Measurements from ENCODE around the gene TCEAL9. TPM values are rescaled to one million over a fixed set of nuclear protein-coding genes. Genes with fewer than 3 reads are reported as not detected.
"Not testable (repeated sequence)": the region's sequence is repeated elsewhere in the genome, so short reads cannot be mapped to it uniquely, and the experiment has no call there.

The TCEAL9 gene
- total RNA-seq, 1 donor from 2014 or later, result 45.4 TPM

DNA sequence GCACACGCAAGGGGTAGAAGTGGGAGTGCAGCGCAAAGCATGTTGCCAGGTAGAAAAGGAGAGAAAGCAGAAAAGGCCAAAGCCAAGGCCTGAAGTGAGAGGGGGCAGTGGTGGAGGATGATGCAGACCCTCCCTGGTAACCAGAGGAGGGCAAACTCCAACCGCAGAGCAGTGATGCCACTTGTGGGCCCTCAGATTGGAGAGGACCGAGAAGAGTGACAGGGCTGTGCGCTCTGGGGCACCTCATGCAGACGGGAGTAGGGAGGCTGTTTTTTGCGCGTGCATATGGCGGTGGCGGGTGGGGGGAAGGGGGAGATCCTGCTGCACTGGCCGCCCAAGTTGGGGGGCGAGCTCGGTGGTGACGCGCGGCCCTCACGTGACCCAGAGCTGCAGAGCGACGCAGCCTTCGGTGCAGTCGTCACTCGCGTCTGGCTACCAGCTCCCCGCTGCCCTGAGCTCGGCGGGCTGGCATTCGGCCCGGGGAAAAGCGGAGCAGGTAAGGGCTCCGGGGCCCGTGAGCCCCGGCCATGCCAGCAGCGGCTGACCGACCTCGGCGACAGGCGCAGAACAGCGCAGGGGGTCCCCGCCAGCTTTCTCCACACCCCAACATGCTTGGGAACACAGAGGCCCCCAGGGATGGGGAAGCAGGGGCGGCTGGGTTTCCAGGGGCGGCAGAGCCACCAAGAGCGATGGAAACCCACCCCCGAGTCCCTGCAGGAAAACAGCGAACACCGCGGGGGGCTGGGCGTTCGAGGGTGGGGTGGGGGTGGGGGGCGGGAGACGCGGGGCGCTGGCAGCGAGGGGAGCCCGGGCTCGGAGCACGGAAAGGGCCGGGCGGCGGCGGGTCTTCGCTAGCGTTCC lies 20.0 kb downstream of the TCEAL9 start, which contains the start of gene BEX3:
Gene BEX3 (plus strand): TSS at position 421 of the 861 bp plus-strand sequence. CDS start 984 bp downstream, outside the sequence.
- peak within 1 kb of the TSS; percentile 79 for H3K27ac ChIP-seq
- H3K36me3 ChIP-seq, result no peaks in the 10 kb centered on the region
- TF ChIP-seq, protein P1, sequence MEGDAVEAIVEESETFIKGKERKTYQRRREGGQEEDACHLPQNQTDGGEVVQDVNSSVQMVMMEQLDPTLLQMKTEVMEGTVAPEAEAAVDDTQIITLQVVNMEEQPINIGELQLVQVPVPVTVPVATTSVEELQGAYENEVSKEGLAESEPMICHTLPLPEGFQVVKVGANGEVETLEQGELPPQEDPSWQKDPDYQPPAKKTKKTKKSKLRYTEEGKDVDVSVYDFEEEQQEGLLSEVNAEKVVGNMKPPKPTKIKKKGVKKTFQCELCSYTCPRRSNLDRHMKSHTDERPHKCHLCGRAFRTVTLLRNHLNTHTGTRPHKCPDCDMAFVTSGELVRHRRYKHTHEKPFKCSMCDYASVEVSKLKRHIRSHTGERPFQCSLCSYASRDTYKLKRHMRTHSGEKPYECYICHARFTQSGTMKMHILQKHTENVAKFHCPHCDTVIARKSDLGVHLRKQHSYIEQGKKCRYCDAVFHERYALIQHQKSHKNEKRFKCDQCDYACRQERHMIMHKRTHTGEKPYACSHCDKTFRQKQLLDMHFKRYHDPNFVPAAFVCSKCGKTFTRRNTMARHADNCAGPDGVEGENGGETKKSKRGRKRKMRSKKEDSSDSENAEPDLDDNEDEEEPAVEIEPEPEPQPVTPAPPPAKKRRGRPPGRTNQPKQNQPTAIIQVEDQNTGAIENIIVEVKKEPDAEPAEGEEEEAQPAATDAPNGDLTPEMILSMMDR (IDR thresholded peaks at IDR 0.05), result no peak
- DNase-seq (peak; percentile 81), ATAC-seq (peak; percentile 92)
- intact Hi-C loops (cut with DNase I), result no loop called here
- no peaks in the 10 kb centered on the region for H3K27me3 ChIP-seq
- no peaks in the 10 kb centered on the region for H3K9me3 ChIP-seq
- H3K4me1 ChIP-seq, result no peaks in the 10 kb centered on the region
- H3K4me3 ChIP-seq, result peak within 1 kb of the TSS; percentile 66

DNA sequence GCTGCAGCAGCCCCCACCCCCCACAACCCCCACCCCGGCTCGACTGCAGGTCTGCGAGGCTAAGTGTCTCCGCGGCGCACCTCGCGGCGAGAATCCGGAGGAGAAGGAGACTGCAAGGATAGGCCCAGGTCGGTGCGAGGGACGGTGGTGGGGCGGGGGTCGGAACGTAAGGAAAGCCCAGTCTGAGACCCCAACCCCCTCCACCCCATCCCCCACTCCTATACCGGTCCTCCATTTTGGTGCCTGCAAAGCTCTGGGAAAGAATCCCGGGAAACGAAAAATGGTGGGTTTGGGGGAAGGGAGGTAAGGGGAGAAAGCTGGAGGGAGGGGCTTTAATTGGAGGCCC lies 20.6 kb downstream of the TCEAL9 start:
- DNase-seq, result no peak

DNA sequence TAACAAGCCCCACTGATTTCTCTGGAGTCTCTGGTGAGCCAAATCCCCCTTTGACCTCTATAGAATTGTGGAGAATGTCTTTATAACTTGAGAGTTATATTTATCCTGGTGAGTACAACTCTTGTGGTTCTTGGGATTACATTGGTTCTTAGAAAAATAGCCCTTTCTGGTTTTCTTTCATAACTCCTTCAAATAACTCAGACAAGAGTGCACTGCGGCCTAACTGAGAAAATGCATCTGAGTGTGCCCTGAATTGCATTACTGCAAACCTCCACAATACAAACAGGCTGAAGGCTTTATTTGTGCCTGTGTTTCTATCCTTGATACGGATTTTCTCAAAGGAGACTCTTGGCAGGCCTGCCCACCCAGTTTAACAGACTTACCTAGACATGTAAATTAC lies 22.7 kb downstream of the TCEAL9 start:
- H3K27ac ChIP-seq, result no peak overlapping the region
- H3K36me3 ChIP-seq, result no peaks in the 10 kb centered on the region
- H3K4me1 ChIP-seq, result no peaks in the 10 kb centered on the region
- H3K9me3 ChIP-seq, result no peaks in the 10 kb centered on the region
- H3K27me3 ChIP-seq, result no peaks in the 10 kb centered on the region
- ATAC-seq, result no peak
- DNase-seq, result no peak
- H3K4me3 ChIP-seq, result no peak overlapping the region
- TF ChIP-seq, protein P1 (IDR thresholded peaks at IDR 0.05), result no peak
- intact Hi-C loops (cut with DNase I), result no loop called here

More for the DNA sequence above, 20.6 kb downstream of the TCEAL9 start:
- H3K9me3 ChIP-seq, result no peaks in the 10 kb centered on the region
- TF ChIP-seq, protein P1 (IDR thresholded peaks at IDR 0.05), result no peak
- H3K27me3 ChIP-seq, result no peaks in the 10 kb centered on the region
- peak overlapping the region; percentile 79 for H3K27ac ChIP-seq
- peak; percentile 63 for ATAC-seq
- intact Hi-C loops (cut with DNase I), result no loop called here
- no peaks in the 10 kb centered on the region for H3K36me3 ChIP-seq
- H3K4me3 ChIP-seq, result peak overlapping the region; percentile 66
- H3K4me1 ChIP-seq, result no peaks in the 10 kb centered on the region

DNA sequence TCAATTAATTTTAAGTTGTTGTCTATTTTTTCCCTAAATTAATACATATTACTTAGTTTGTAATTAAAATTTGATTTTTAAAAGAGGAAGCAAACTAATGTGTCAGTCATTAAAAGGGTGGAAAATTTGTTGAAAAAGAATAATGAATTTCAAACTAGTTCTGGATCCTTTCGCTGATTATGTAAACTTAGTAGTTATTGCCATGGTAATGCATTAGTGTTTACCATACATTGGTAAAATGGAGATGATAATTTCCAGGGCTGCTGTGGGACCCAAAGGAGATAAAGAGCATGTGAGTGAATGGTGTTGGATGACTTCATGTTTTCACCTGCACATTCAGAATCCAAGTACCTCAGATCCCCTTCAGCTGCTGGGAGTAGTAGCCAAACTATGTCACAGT lies 26.6 kb downstream of the TCEAL9 start:
- intact Hi-C loops (cut with DNase I), result no loop called here
- no peak for ATAC-seq
- no peak overlapping the region for H3K27ac ChIP-seq
- H3K4me1 ChIP-seq, result no peaks in the 10 kb centered on the region
- no peaks in the 10 kb centered on the region for H3K36me3 ChIP-seq
- H3K27me3 ChIP-seq, result no peaks in the 10 kb centered on the region
- H3K9me3 ChIP-seq, result no peaks in the 10 kb centered on the region
- TF ChIP-seq, protein P1 (IDR thresholded peaks at IDR 0.05), result no peak
- no peak for DNase-seq
- H3K4me3 ChIP-seq, result no peak overlapping the region

DNA sequence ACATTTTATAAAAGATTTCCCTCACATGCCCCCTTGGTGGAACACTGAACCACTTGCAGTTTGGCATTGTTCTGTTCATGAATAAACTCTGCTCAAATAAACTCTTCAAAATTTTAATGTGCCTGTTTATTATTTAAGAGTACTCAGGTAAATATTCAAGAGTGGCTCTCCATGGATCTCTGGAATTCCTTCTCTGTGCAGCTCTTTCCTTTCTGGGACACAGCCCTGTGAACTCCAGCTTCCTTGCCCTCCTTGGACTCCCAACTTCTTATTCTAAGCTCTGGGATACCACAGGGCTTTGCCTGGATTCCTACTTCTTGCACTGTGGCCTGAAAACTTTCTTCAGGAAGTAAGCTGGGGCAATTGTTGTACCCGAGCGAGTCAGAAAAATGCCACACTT lies 28.4 kb downstream of the TCEAL9 start:
- Histone ChIP-seq H3K36me3 (no peaks in the 10 kb centered on the region), H3K27me3 (no peaks in the 10 kb centered on the region), H3K4me1 (no peaks in the 10 kb centered on the region), H3K9me3 (no peaks in the 10 kb centered on the region), H3K4me3 (no peak overlapping the region), H3K27ac (peak overlapping the region; percentile 24)
- DNase-seq (no peak), ATAC-seq (peak; percentile 66)
- TF ChIP-seq, protein P1 (IDR thresholded peaks at IDR 0.05), result no peak
- intact Hi-C loops (cut with DNase I), result no loop called here

DNA sequence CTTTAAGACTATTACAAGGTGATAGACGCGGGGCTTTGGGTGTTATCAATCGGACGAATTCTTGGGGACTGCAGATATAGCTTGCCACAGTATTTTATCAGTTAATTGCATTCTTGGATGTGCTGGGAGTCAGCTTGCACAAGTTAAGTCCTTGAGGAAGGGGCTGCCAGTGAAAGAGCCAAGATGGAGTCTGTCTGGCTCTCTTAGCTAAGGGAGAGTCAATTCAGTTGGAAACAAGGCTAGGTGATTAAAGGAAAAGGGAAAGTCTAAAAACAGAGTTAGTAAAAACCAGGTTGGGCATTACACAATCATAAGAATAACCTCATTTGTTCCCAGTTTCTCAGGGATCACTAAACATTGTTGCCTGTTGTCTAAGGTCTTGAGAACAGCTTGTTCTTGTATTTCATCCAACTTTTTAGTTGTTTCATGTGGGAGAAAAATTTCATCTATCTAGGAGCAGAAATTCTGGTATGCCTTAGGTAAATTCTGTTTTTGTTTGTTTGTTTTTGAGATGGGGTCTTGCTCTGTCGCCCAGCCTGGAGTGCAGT lies 29.1 kb downstream of the TCEAL9 start:
- H3K4me1 ChIP-seq; H3K36me3 ChIP-seq; H3K4me3 ChIP-seq; H3K27me3 ChIP-seq; intact Hi-C loops (cut with DNase I); DNase-seq; H3K9me3 ChIP-seq: not testable (repeated sequence)
- H3K27ac ChIP-seq, result peak overlapping the region; percentile 24
- peak; percentile 26 for ATAC-seq

All from upper lobe of right lung (tissue), 1 donor.